ENCODE data around the gene PIEZO2. TPM values are rescaled to one million over a fixed set of nuclear protein-coding genes. Genes with fewer than 3 reads are reported as not detected.

The PIEZO2 gene
- total and polyA plus RNA-seq, 11 donors: 0.04 to 4.9 (median 0.20) TPM; not detected in 2

GRCh38 chr18:11027862-11028261 lies 121.5 kb downstream of the PIEZO2 start:
- Histone ChIP-seq H3K27me3 (no peaks in the 10 kb centered on the region), H3K9me3 (no peaks in the 10 kb centered on the region), H3K4me3 (no peak overlapping the region), H3K36me3 (no peaks in the 10 kb centered on the region), H3K27ac (no peak overlapping the region), H3K4me1 (peaks cover 0 to 5% (median 0%) of the 10 kb centered on the region in 12 donors)
- WGBS, 4 donors: 40 to 60% (median 55%) methylated on average over 4 of the region's 4 CpGs
- TF ChIP-seq POLR2A (IDR thresholded peaks at IDR 0.05) (no peak), CTCF (IDR thresholded peaks at IDR 0.05) (no peak)
- DNase-seq (no peak), ATAC-seq (peak in 1 of 4 donors; percentile 36)
- intact Hi-C loops (cut with DNase I): no loop called here

- Histone ChIP-seq H3K4me3 (no peak overlapping the region), H3K4me1 (peaks cover 0 to 5% (median 0%) of the 10 kb centered on the region in 12 donors), H3K9me3 (no peaks in the 10 kb centered on the region), H3K36me3 (no peaks in the 10 kb centered on the region), H3K27me3 (no peaks in the 10 kb centered on the region), H3K27ac (no peak overlapping the region)
- intact Hi-C loops (cut with DNase I): no loop called here
- WGBS, 4 donors: 60 to 80% (median 70%) methylated on average over 3 to 4 of the region's 4 CpGs
- no peak for TF ChIP-seq CTCF (IDR thresholded peaks at IDR 0.05)
- no peak for TF ChIP-seq POLR2A (IDR thresholded peaks at IDR 0.05)
- no peak for ATAC-seq
- DNase-seq: no peak
Measured at GRCh38 chr18:11025671-11026070, 123.7 kb downstream of the PIEZO2 start.

GRCh38 chr18:11024928-11025669 lies 124.3 kb downstream of the PIEZO2 start:
- H3K27me3 ChIP-seq: no peaks in the 10 kb centered on the region
- H3K4me1 ChIP-seq: peaks cover 0 to 5% (median 0%) of the 10 kb centered on the region in 12 donors
- DNase-seq (no peak), ATAC-seq (peak in 1 of 4 donors; percentile 39)
- H3K36me3 ChIP-seq: no peaks in the 10 kb centered on the region
- no peaks in the 10 kb centered on the region for H3K9me3 ChIP-seq
- H3K4me3 ChIP-seq: no peak overlapping the region
- TF ChIP-seq POLR2A (IDR thresholded peaks at IDR 0.05) (no peak), CTCF (IDR thresholded peaks at IDR 0.05) (no peak)
- intact Hi-C loops (cut with DNase I): no loop called here
- no peak overlapping the region for H3K27ac ChIP-seq
- 59 to 71% (median 64%) methylated on average over 13 of the region's 13 CpGs for WGBS, 4 donors

- TF ChIP-seq POLR2A (IDR thresholded peaks at IDR 0.05): no peak
- TF ChIP-seq CTCF (IDR thresholded peaks at IDR 0.05): no peak
- Histone ChIP-seq H3K27ac (no peak overlapping the region), H3K4me3 (no peak overlapping the region), H3K36me3 (no peaks in the 10 kb centered on the region), H3K4me1 (no peaks in the 10 kb centered on the region), H3K9me3 (no peaks in the 10 kb centered on the region), H3K27me3 (no peaks in the 10 kb centered on the region)
- DNase-seq: no peak
- 79 to 94% (median 92%) methylated on average over 8 of the region's 8 CpGs for WGBS, 4 donors
- intact Hi-C loops (cut with DNase I): no loop called here
- no peak for ATAC-seq
Measured at GRCh38 chr18:11021477-11021876, 127.9 kb downstream of the PIEZO2 start.

Measured in heart left ventricle (tissue), 16 donors.